ENCODE measurements around the gene CES5A.
"Not testable (repeated sequence)": the region's sequence is repeated elsewhere in the genome, so short reads cannot be mapped to it uniquely, and the experiment has no call there.

Gene CES5A

GRCh38 chr16:55875273-55875672, at the start of gene CES5A:
Gene CES5A (minus strand): TSS chr16:55875373. CDS start chr16:55875221, 152 bp downstream.
- no peak for DNase-seq (ENCODE audit: low read depth in 2 of 2)

GRCh38 chr16:55922662-55923061, 47.5 kb upstream of the CES5A start:
- no peak for DNase-seq (ENCODE audit: low read depth in 2 of 2)

GRCh38 chr16:55917373-55918160, 42.4 kb upstream of the CES5A start:
- no peak for DNase-seq (ENCODE audit: low read depth in 2 of 2)

- no peak for DNase-seq (ENCODE audit: low read depth in 2 of 2)
These were observed 40.1 kb upstream of the CES5A start for GRCh38 chr16:55915096-55915827.

- no peak for DNase-seq (ENCODE audit: low read depth in 2 of 2)
These were observed 39.2 kb upstream of the CES5A start for GRCh38 chr16:55914383-55914782.

- no peak for DNase-seq (ENCODE audit: low read depth in 2 of 2)
These were observed 38.5 kb upstream of the CES5A start for GRCh38 chr16:55913716-55914115.

- DNase-seq (ENCODE audit: low read depth in 2 of 2), result not testable (repeated sequence)
These were observed 37.9 kb upstream of the CES5A start for GRCh38 chr16:55913121-55913520.

GRCh38 chr16:55912022-55912421, 36.8 kb upstream of the CES5A start:
- no peak for DNase-seq (ENCODE audit: low read depth in 2 of 2)

- no peak for DNase-seq (ENCODE audit: low read depth in 2 of 2)
These were observed 36.4 kb upstream of the CES5A start for GRCh38 chr16:55911616-55912015.

- DNase-seq (ENCODE audit: low read depth in 2 of 2), result no peak
These were observed 34.7 kb upstream of the CES5A start for GRCh38 chr16:55909876-55910275.

GRCh38 chr16:55908641-55909040, 33.5 kb upstream of the CES5A start:
- no peak for DNase-seq (ENCODE audit: low read depth in 2 of 2)

GRCh38 chr16:55907661-55908060, 32.5 kb upstream of the CES5A start:
- DNase-seq (ENCODE audit: low read depth in 2 of 2), result no peak

GRCh38 chr16:55906123-55906522, 30.9 kb upstream of the CES5A start:
- no peak for DNase-seq (ENCODE audit: low read depth in 2 of 2)

- no peak for DNase-seq (ENCODE audit: low read depth in 2 of 2)
These were observed 30.5 kb upstream of the CES5A start for GRCh38 chr16:55905651-55906050.

GRCh38 chr16:55901566-55902217, 26.5 kb upstream of the CES5A start:
- no peak for DNase-seq (ENCODE audit: low read depth in 2 of 2)

GRCh38 chr16:55900616-55901393, 25.6 kb upstream of the CES5A start:
- no peak for DNase-seq (ENCODE audit: low read depth in 2 of 2)

- no peak for DNase-seq (ENCODE audit: low read depth in 2 of 2)
These were observed 24.7 kb upstream of the CES5A start for GRCh38 chr16:55899857-55900256.

- DNase-seq (ENCODE audit: low read depth in 2 of 2), result no peak
These were observed 23.4 kb upstream of the CES5A start for GRCh38 chr16:55898592-55898991.

GRCh38 chr16:55892821-55893220, 17.6 kb upstream of the CES5A start:
- DNase-seq (ENCODE audit: low read depth in 2 of 2), result no peak

GRCh38 chr16:55889518-55889917, 14.3 kb upstream of the CES5A start:
- DNase-seq (ENCODE audit: low read depth in 2 of 2), result no peak

- DNase-seq (ENCODE audit: low read depth in 2 of 2), result no peak
These were observed 13.4 kb upstream of the CES5A start for GRCh38 chr16:55888546-55888945.

GRCh38 chr16:55876854-55877253, 1.7 kb upstream of the CES5A start:
- no peak for DNase-seq (ENCODE audit: low read depth in 2 of 2)

Data from stimulated activated CD8-positive, alpha-beta memory T cell treated with anti-CD3 and anti-CD28 coated beads, Interleukin-7, amount 100 ng/mL, for 4 hours (primary cell).